Liver (tissue), 9 donors: ENCODE data around the gene LCN2. TPM values are rescaled to one million over a fixed set of nuclear protein-coding genes. Genes with fewer than 3 reads are reported as not detected.

Experiments
- DNase-seq: peaks from one replicate; pipeline ENCODE4 v3.0.0-alpha.2; 2017; ENCODE audit warnings: low spot score
- H3K27ac ChIP-seq, 2 donors: one replicate each; pipeline ENCODE4 v1.7.0; 2013; ENCODE audit warnings: inconsistent platforms in 2 of 2, low read length in 2 of 2, control low read depth in 1 of 2, low read depth in 1 of 2, mild to moderate bottlenecking in 1 of 2
- H3K27me3 ChIP-seq, 4 donors: one replicate each; pipeline versions ENCODE4 v1.6.1 to v1.7.0; 2013; ENCODE audit warnings: low read length in 3 of 4, inconsistent platforms in 1 of 4, mild to moderate bottlenecking in 1 of 4, moderate library complexity in 1 of 4; ENCODE audit not compliant: control insufficient read depth in 4 of 4, insufficient read depth in 4 of 4
- H3K36me3 ChIP-seq, 4 donors: one replicate each; pipeline versions ENCODE4 v1.6.1 to v1.7.0; 2013; ENCODE audit warnings: low read length in 3 of 4, mild to moderate bottlenecking in 3 of 4, low read depth in 1 of 4, moderate library complexity in 1 of 4; ENCODE audit not compliant: control insufficient read depth in 4 of 4, insufficient read depth in 3 of 4
- H3K4me1 ChIP-seq, 4 donors: one replicate each; pipeline versions ENCODE4 v1.6.1 to v1.7.0; 2013; ENCODE audit warnings: low read length in 3 of 4, mild to moderate bottlenecking in 3 of 4, moderate library complexity in 1 of 4; ENCODE audit not compliant: control insufficient read depth in 4 of 4, insufficient read depth in 4 of 4
- H3K4me3 ChIP-seq, 3 donors: one replicate each; pipeline versions ENCODE4 v1.6.1 to v1.7.0; 2013; ENCODE audit warnings: low read length in 3 of 3, control low read depth in 1 of 3, low read depth in 1 of 3, mild to moderate bottlenecking in 1 of 3
- H3K9ac ChIP-seq, 2 donors: one replicate each; pipeline ENCODE4 v1.7.0; 2013; ENCODE audit warnings: low read length in 2 of 2, mild to moderate bottlenecking in 2 of 2, moderate library complexity in 2 of 2, control low read depth in 1 of 2, low read depth in 1 of 2
- H3K9me3 ChIP-seq, 4 donors: one replicate each; pipeline versions ENCODE4 v1.6.1 to v1.7.0; 2013; ENCODE audit warnings: low read length in 3 of 4; ENCODE audit not compliant: control insufficient read depth in 4 of 4
- EGR1 ChIP-seq, 2 donors: IDR thresholded peaks; 2 replicates each; pipeline ENCODE4 v1.6.1; 2016 to 2018; ENCODE audit warnings: antibody characterized with exemption in 2 of 2, low read depth in 2 of 2
- FOXA1 ChIP-seq: IDR thresholded peaks from 2 replicates; pipeline ENCODE4 v1.6.1; 2016; ENCODE audit warnings: antibody characterized with exemption
- FOXA2 ChIP-seq: IDR thresholded peaks from 2 replicates; pipeline ENCODE4 v1.6.1; 2016; ENCODE audit warnings: antibody characterized with exemption
- GABPA ChIP-seq, 2 donors: IDR thresholded peaks in 1 of 2; conservative IDR thresholded peaks in 1 of 2; 2 replicates each; pipeline ENCODE4 v1.6.1; 2016; ENCODE audit warnings: antibody characterized with exemption in 2 of 2, mild to moderate bottlenecking in 1 of 2, moderate library complexity in 1 of 2
- HNF4A ChIP-seq, 2 donors: conservative IDR thresholded peaks; 2 replicates each; pipeline ENCODE4 v1.6.1; 2016; ENCODE audit warnings: antibody characterized with exemption in 2 of 2, mild to moderate bottlenecking in 2 of 2
- HNF4G ChIP-seq: IDR thresholded peaks from 2 replicates; pipeline ENCODE4 v1.6.1; 2016; ENCODE audit warnings: antibody characterized with exemption
- JUND ChIP-seq, 2 donors: IDR thresholded peaks; 2 replicates each; pipeline ENCODE4 v1.6.1; 2016; ENCODE audit warnings: antibody characterized with exemption in 2 of 2
- NR2F2 ChIP-seq: IDR thresholded peaks from 2 replicates; pipeline ENCODE4 v1.6.1; 2016; ENCODE audit warnings: antibody characterized with exemption
- RAD21 ChIP-seq, 2 donors: IDR thresholded peaks; 2 replicates each; pipeline ENCODE4 v1.6.1; 2016; ENCODE audit warnings: antibody characterized with exemption in 2 of 2, mild to moderate bottlenecking in 2 of 2
- RXRA ChIP-seq, 2 donors: IDR thresholded peaks; 2 replicates each; pipeline ENCODE4 v1.6.1; 2017 to 2018; ENCODE audit warnings: antibody characterized with exemption in 2 of 2, mild to moderate bottlenecking in 1 of 2
- SP1 ChIP-seq: IDR thresholded peaks from 2 replicates; pipeline ENCODE4 v1.6.1; 2018; ENCODE audit warnings: antibody characterized with exemption, mild to moderate bottlenecking
- TAF1 ChIP-seq: conservative IDR thresholded peaks from 2 replicates; pipeline ENCODE4 v1.6.1; 2016; ENCODE audit warnings: antibody characterized with exemption, mild to moderate bottlenecking
- YY1 ChIP-seq: IDR thresholded peaks from 2 replicates; pipeline ENCODE4 v1.6.1; 2016; ENCODE audit warnings: antibody characterized with exemption, mild to moderate bottlenecking
- WGBS: extraction: QIAGEN DNeasy Blood & Tissue Kit; methylation state at CpG from one replicate; pipeline ENCODE4 v1.1.7; 2013; 5-methylcytosine and 5-hydroxymethylcytosine counted together
- polyA plus RNA-seq, 2 donors: library from polyadenylated mRNA; stranded (reverse) in 1 of 2; unstranded in 1 of 2; fragments of 200-250 nt in 1 of 2; fragments of >200 nt in 1 of 2; fragmentation: Nextera tagmentation in 1 of 2; extraction: Ambion mirVana in 1 of 2; gene quantifications; one replicate each; pipeline versions ENCODE4 v1.2.1 to v1.2.3, GENCODE V29; 2013 to 2015
- total RNA-seq, 2 donors: library from RNA; depleted of rRNA; stranded (reverse); fragments of >200 nt; gene quantifications; one replicate each; pipeline ENCODE4 v1.2.3, GENCODE V29; 2014
- TF ChIP-seq, protein P1 (sequence below): fragments of 150-350 bp; IDR thresholded peaks from 2 replicates; pipeline ENCODE4 v1.5.1; 2017; ENCODE audit warnings: improper control_type of control experiment, low read depth, low read length; ENCODE audit not compliant: missing input control
- TF ChIP-seq, protein P2 (sequence below): IDR thresholded peaks from 2 replicates; pipeline ENCODE4 v1.6.1; 2016; ENCODE audit warnings: antibody characterized with exemption
- TF ChIP-seq, protein P3 (sequence below): IDR thresholded peaks from 2 replicates; pipeline ENCODE4 v1.6.1; 2016; ENCODE audit warnings: antibody characterized with exemption, mild to moderate bottlenecking
- TF ChIP-seq, protein P4 (sequence below): IDR thresholded peaks from 2 replicates; pipeline ENCODE4 v1.6.1; 2016; ENCODE audit warnings: antibody characterized with exemption
- TF ChIP-seq, protein P5 (sequence below): IDR thresholded peaks from 2 replicates; pipeline ENCODE4 v1.6.1; 2016; ENCODE audit warnings: antibody characterized with exemption
- donor health status: healthy.
- donor health status: healthy.
- donor health status: healthy.
- donor health status: healthy.
- donor health status: healthy.

LCN2 gene
- total and polyA plus RNA-seq, 4 donors, result 7.0 to 64.5 (median 10.4) TPM

DNA sequence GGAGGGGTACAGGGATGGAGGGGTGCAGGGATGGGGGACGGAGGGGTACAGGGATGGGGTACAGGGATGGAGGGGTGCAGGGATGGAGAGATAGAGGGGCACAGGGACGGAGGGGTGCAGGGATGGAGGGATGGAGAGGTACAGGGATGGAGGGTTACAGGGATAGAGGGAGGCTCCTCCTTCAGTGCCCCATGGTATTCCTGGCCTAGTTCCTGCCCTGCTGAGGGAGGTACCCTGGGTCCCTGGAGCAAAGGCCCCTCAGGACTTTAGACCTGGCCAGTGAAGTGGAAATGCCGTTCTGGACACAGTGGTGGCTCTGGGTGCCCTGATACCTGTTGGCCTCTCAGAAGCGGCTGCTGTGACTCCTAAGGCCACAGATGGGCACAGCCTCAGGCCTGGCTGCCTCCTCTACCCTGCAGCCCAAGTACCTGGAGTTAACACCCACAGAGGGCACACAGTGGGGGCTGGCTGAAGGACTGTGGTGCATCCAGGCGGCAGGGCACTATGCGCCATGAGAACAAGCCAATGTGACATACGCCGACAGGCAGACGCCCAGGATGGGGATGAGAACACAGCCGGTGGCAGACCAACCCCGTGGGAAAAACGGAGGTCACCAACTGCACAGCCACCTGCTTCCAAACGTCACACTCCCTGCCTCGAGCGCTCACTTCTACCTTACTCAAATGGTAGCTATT lies 30.1 kb upstream of the LCN2 start:
- Histone ChIP-seq H3K27me3 (no peaks in the 10 kb centered on the region), H3K4me3 (no peak overlapping the region), H3K36me3 (peaks cover 3 to 22% (median 4%) of the 10 kb centered on the region in 4 donors), H3K9ac (no peak overlapping the region), H3K4me1 (peaks cover 9 to 33% (median 23%) of the 10 kb centered on the region in 4 donors), H3K9me3 (no peaks in the 10 kb centered on the region), H3K27ac (no peak overlapping the region)
- no peak for DNase-seq
- TF ChIP-seq FOXA2 (no peak), RXRA (IDR thresholded peaks at IDR 0.05) (no peak), SP1 (no peak), HNF4A (conservative IDR thresholded peaks at IDR 0.05) (no peak), GABPA (IDR thresholded peaks at IDR 0.05 in 1 of 2, conservative IDR thresholded peaks at IDR 0.05 in 1 of 2) (no peak), RAD21 (IDR thresholded peaks at IDR 0.05) (no peak), NR2F2 (no peak), YY1 (no peak), FOXA1 (no peak), HNF4G (no peak), JUND (IDR thresholded peaks at IDR 0.05) (no peak), TAF1 (no peak), EGR1 (IDR thresholded peaks at IDR 0.05; ENCODE audit: low read depth in 2 of 2) (no peak)
- TF ChIP-seq, protein P1, sequence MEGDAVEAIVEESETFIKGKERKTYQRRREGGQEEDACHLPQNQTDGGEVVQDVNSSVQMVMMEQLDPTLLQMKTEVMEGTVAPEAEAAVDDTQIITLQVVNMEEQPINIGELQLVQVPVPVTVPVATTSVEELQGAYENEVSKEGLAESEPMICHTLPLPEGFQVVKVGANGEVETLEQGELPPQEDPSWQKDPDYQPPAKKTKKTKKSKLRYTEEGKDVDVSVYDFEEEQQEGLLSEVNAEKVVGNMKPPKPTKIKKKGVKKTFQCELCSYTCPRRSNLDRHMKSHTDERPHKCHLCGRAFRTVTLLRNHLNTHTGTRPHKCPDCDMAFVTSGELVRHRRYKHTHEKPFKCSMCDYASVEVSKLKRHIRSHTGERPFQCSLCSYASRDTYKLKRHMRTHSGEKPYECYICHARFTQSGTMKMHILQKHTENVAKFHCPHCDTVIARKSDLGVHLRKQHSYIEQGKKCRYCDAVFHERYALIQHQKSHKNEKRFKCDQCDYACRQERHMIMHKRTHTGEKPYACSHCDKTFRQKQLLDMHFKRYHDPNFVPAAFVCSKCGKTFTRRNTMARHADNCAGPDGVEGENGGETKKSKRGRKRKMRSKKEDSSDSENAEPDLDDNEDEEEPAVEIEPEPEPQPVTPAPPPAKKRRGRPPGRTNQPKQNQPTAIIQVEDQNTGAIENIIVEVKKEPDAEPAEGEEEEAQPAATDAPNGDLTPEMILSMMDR, result no peak
- TF ChIP-seq, protein P2, sequence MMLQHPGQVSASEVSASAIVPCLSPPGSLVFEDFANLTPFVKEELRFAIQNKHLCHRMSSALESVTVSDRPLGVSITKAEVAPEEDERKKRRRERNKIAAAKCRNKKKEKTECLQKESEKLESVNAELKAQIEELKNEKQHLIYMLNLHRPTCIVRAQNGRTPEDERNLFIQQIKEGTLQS, result no peak
- TF ChIP-seq, protein P3, sequence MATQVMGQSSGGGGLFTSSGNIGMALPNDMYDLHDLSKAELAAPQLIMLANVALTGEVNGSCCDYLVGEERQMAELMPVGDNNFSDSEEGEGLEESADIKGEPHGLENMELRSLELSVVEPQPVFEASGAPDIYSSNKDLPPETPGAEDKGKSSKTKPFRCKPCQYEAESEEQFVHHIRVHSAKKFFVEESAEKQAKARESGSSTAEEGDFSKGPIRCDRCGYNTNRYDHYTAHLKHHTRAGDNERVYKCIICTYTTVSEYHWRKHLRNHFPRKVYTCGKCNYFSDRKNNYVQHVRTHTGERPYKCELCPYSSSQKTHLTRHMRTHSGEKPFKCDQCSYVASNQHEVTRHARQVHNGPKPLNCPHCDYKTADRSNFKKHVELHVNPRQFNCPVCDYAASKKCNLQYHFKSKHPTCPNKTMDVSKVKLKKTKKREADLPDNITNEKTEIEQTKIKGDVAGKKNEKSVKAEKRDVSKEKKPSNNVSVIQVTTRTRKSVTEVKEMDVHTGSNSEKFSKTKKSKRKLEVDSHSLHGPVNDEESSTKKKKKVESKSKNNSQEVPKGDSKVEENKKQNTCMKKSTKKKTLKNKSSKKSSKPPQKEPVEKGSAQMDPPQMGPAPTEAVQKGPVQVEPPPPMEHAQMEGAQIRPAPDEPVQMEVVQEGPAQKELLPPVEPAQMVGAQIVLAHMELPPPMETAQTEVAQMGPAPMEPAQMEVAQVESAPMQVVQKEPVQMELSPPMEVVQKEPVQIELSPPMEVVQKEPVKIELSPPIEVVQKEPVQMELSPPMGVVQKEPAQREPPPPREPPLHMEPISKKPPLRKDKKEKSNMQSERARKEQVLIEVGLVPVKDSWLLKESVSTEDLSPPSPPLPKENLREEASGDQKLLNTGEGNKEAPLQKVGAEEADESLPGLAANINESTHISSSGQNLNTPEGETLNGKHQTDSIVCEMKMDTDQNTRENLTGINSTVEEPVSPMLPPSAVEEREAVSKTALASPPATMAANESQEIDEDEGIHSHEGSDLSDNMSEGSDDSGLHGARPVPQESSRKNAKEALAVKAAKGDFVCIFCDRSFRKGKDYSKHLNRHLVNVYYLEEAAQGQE, result no peak
- TF ChIP-seq, protein P4, sequence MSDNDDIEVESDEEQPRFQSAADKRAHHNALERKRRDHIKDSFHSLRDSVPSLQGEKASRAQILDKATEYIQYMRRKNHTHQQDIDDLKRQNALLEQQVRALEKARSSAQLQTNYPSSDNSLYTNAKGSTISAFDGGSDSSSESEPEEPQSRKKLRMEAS, result no peak
- TF ChIP-seq, protein P5, sequence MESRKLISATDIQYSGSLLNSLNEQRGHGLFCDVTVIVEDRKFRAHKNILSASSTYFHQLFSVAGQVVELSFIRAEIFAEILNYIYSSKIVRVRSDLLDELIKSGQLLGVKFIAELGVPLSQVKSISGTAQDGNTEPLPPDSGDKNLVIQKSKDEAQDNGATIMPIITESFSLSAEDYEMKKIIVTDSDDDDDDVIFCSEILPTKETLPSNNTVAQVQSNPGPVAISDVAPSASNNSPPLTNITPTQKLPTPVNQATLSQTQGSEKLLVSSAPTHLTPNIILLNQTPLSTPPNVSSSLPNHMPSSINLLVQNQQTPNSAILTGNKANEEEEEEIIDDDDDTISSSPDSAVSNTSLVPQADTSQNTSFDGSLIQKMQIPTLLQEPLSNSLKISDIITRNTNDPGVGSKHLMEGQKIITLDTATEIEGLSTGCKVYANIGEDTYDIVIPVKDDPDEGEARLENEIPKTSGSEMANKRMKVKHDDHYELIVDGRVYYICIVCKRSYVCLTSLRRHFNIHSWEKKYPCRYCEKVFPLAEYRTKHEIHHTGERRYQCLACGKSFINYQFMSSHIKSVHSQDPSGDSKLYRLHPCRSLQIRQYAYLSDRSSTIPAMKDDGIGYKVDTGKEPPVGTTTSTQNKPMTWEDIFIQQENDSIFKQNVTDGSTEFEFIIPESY, result no peak
- WGBS, result 76% methylated on average over 15 of the region's 15 CpGs
